Fibroblast of mammary gland (primary cell): ENCODE data around the gene MUC5AC.

Source experiments
- DNase-seq: peaks from one replicate; pipeline ENCODE4 v3.0.0-alpha.2; 2010; ENCODE audit warnings: low read depth
- H3K4me3 ChIP-seq: 2 replicates; pipeline ENCODE4 v1.5.1; 2011; ENCODE audit warnings: low read depth, mild to moderate bottlenecking, low read length, moderate library complexity; ENCODE audit not compliant: control insufficient read depth
- CTCF ChIP-seq: conservative IDR thresholded peaks from 2 replicates; pipeline ENCODE4 v1.5.1; 2011; ENCODE audit warnings: low read depth, low read length, inconsistent platforms; ENCODE audit not compliant: control insufficient read depth, insufficient read depth

MUC5AC gene

GRCh38 chr11:1177020-1177770 is 19.4 kb downstream of the MUC5AC start:
- no peak overlapping the region for H3K4me3 ChIP-seq
- DNase-seq, result no peak
- TF ChIP-seq CTCF, result no peak

GRCh38 chr11:1177771-1178090 is 20.0 kb downstream of the MUC5AC start:
- TF ChIP-seq CTCF, result no peak

GRCh38 chr11:1178201-1178885 is 20.6 kb downstream of the MUC5AC start:
- no peak overlapping the region for H3K4me3 ChIP-seq
- DNase-seq, result no peak
- no peak for TF ChIP-seq CTCF

More at GRCh38 chr11:1177771-1178090, 20.0 kb downstream of the MUC5AC start:
- H3K4me3 ChIP-seq, result no peak overlapping the region
- DNase-seq, result no peak

GRCh38 chr11:1178906-1179305 is 21.2 kb downstream of the MUC5AC start:
- H3K4me3 ChIP-seq, result no peak overlapping the region
- TF ChIP-seq CTCF, result no peak
- DNase-seq, result no peak

- no peak overlapping the region for H3K4me3 ChIP-seq
- DNase-seq, result no peak
- no peak for TF ChIP-seq CTCF
These were observed 21.9 kb downstream of the MUC5AC start for GRCh38 chr11:1179641-1180040.

- TF ChIP-seq CTCF, result no peak
- no peak for DNase-seq
- no peak overlapping the region for H3K4me3 ChIP-seq
These were observed 22.4 kb downstream of the MUC5AC start for GRCh38 chr11:1180171-1180570.
